NCI-H2171 treated with DMSO at 0.1 percent for 48 hours (cell line): ENCODE results near the gene KCNA10.
A peak's percentile ranks its signal among the peaks of the same experiment; 100 is the strongest.

Experiments
- DNase-seq: peaks from one replicate; lab custom pipeline; 2025; lab: John Stamatoyannopoulos, UW

The KCNA10 gene

DNA sequence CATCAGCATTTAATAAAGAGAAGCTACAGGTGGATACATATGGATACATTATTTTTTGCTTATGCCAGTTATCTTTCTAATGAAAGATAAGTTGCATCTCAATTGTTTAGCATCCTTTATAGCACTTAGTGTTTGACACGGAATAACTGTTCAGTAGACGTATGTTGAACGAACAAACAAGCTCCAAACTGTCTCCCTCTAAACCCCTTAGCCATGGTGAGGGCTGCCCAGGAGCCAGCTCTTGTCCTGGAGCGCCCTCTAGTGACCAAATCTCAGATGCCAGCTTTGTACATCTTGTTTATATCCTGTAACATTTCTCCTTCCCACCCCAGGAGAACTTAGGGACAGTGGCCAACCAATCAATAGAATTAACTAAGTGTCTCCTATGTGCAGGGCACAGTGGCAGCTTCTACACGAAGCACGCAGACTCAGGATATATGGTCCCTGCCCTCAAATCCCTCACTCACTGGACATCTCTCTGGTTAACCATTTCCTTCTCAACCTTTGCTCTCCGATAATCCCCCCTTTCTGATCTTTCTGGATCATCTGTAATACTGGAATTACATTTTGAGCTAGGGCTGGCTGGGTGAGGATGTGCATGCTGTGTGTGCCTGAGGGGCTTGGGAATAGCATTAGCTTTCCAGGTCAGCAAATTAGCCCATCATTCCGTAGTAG, 22.9 kb downstream of the KCNA10 start:
- peak; percentile 82 for DNase-seq

DNA sequence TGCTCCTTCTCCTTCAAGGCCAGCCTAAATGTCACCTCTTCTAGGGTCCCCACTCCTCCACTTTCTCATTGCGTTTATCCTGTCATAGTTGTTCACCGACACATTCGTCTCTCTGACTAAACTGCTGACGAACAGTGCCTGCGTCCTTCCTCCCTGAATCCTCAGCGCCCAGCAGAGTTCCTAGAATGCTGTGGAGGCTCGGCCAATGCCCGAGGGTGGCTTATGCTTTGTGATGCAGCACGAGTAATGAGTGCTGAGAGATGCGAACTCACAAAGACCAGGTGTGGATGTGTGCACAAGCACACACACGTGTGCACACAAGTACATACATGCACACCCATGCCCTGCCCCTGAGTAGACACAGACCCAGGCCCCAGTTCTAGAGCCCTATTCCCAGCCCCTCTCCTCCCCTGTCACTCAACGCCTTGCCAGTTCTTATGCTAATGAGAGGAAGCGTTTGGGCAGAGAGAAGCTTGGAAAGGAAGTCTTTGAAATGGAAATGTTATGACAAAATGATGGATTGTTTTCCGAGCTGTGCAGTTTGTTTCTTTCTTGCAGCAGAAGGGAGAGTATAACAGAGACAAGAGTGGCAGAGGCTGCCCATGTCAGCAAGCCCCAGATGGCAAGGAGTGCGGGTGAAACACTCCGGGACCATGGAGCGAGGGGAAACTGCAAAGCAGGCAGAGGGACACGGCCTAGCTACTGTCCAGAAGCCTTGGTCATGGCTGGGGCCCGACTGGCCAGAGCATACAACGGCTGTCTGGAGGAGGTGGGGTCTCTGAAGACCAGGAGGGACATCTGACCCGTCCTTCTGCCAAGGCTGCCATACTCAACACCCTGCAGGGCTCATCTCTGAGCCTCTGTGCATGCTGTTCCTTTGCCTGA, 24.2 kb downstream of the KCNA10 start:
- DNase-seq, result no peak

DNA sequence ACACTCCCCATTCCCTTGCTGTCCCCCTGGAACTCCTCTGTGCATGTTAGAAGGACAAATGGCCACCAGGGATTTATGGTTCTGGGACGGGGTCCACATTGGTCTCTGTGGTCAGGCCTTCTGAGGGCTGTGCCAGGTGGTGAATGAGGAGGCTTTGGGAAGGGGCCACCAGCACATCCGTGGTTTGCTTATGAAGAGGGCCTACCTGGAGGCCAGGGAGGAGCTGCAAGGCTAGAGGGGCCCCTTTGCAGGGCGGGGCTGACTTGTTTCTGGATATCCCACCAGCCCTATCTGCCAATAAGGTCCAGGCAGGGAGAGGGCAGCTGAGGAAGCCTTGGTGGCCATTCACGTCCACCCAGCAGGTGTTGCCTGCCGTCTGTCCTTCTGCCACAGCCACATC, 24.9 kb downstream of the KCNA10 start:
- no peak for DNase-seq

DNA sequence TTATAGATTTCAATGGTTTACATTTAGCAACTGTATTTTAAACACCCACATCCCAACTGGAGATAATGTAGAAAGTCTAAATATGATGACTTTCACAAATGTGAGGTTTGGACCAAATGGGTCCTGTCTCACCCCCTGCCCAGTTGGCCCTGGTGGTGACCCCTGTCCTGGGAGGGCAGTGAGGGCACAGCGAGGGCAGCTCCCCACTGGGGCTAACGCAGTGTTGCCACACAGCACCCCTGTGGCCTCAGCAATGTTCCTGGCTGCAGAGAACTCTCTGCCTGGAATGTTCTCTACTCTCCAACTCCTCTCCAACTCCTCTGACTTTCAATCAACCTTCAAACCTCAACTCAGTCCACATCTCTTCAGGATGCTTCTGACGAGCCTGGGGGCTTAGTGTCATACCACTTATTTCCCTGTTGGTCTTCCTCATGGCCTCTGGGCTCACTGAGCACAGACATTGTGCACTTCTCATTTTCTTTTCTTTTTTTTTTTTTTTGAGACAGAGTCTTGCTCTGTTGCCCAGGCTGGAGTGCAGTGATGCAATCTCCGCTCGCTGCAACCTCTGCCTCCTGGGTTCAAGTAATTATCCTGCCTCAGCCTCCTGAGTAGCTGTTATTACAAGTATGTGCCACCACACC, 25.8 kb downstream of the KCNA10 start:
- DNase-seq, result no peak

DNA sequence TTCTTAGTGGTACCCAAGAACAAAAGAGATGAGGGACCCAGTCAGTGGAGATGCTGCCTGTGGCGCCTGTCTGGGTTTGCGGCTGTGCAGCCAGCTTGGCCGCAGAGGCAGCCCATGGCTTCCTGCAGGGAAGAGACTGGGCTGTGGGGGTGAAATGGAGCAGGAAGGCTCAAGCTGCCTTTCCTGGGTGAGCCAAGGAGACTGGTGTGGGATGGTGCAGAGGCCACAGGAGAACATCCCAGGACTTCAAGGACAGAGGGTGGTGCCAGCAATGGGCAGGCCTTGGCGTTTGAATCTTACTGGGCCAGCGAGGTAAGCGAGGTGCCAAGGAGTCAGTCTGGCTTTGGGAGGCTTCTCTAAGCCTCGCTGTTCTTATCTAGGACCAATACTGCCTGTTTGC, 26.4 kb downstream of the KCNA10 start:
- no peak for DNase-seq

DNA sequence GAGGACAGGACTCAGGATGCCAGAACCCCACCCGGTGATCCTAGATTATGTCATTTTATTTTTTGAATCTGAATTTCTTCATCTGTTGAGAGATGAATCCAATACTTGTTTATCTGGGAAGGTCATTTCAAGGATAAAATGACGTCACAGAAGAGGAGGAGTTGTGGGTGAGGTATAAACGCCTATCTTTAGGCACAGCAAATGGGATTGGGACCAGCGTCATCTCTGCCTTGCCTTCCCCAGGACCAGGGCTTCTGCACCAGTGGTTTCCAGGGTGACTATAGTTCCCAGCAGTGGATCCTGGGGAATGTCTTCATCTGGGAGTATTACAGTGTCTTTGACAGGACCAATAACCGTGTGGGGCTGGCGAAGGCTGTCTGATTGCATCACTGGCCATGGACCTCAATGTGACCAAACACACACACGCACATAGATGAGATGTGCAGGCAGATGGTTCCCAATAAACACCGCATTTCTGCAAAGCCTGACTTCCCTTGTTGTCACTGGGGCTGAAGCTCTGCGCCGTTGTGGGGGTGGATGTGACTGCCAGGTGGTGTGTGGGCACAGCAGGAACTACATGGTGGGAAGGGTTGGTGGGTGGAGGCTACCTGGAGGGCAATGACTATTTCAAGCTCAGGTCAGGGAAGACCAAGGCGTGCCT, 28.1 kb downstream of the KCNA10 start:
- DNase-seq, result no peak

DNA sequence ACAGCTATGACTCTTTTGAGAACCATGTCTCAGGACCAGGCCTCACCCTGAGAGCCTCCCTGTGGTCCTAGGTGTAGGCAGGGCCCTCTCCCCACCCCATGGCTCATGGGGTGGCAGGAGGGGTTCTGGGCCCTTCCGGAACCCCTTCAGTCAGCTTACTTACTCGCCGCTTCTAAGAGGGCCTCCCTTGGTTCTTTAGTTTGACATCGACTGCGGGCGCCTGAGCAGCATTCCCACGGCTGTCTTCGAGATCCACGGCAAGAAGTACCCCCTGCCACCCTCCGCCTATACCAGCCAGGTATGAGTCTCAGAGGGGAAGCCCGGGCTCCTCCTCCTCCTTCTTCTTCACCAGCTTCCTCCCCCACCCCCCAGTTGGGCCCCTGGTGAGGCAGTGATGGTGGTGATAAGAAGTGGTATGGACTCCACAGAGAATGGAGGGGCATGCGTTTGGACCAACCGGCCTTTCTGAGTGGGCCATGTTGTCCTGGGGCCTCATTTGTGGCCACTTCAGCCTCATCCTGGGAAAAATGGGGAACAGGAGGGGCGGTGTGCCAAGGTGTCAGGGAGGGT, 28.9 kb downstream of the KCNA10 start:
- no peak for DNase-seq

DNA sequence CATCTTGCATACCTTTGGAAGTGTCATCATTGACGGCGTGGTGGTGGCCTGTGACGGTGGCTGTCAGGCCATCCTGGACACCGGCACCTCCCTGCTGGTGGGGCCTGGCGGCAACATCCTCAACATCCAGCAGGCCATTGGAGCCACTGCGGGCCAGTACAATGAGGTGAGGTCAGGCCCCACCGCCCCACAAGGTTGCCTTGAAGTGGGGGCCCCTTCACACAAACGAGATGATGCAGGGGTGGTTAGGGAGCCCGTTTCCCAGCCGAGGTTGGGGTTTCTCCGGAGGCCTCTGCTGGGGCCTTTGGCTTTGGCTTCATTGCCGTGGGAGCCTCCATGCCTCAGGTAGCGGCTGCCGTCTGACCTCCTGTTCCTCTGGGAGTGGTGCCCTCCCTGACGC, 29.6 kb downstream of the KCNA10 start:
- DNase-seq, result no peak

DNA sequence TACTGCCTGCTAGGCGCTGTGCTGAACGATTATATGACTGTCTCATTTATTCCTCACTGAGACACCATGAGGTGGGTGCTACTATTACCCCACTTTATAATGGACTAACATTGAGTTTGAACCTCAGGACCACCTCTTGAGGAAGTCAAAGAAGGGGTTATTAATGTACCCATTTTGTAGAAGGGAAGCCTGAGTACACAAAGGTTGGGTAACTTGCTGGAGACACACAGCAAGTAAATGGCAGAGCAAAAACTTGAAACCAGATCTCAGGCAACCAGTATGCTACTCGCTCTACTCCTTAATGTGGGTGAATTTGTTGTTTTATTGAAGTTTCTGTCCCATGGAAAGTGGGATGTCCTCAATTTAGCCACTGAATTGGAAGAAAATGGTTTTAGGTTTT, 30.1 kb downstream of the KCNA10 start:
- DNase-seq, result no peak

DNA sequence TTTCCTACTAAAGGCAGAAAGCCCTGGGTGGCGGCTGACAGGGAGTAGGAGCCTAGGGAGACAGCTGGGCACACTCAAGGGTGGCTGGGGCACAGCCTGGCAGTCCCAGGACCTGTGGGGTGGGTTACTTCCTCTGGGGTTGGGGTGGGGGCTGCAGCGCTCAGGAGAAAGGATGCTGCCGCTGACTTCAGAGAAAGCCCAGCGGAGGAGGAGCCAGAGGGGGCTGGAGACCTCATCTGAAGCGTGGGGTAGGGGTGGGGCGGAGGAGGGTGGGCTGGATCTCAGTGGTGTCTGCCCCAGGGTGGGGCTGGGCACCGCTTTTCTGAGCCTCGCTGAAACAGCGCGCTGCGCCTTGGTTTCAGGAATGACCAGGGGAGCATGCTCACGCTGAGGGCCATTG, 30.8 kb downstream of the KCNA10 start:
- DNase-seq, result no peak

DNA sequence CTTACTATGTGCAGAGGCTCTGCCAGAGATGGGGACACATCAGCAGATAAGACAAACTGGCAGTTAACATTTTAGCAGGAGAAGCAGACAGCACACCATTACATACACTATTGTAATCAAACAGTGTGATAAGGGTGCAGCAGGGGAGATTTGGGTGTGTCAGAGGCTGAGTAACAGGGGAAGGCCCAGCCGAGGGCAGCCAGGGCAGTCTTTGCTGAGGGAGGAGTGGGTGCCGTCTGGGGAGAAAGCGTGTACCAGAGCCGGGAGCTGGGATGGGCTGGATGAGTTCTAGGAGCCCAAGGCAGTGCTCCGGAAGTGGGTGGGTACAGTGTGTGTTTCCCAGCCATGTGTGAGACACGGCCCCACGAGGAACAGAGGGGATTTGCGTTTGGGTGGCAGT, 31.2 kb downstream of the KCNA10 start:
- no peak for DNase-seq

DNA sequence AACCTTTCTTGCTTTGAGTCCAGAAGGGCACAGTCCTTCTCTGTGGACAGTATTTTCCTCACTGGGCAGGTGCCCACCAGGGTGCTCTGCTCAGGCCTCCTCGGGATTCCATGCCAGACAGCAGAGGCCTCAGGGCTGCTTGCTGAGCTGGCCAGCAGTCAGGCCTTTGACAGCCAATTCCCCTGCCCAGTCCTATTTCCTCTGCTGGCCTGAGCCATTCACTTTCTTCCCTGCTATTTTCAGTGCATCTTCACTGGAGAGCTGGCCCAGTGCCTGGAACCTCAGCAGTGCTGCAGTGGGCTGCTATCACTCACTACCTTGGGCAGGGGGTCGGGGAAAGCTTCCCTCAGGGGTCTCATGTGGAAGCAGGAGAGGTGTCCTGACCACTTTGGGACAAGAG, 33.2 kb downstream of the KCNA10 start:
- DNase-seq, result no peak

DNA sequence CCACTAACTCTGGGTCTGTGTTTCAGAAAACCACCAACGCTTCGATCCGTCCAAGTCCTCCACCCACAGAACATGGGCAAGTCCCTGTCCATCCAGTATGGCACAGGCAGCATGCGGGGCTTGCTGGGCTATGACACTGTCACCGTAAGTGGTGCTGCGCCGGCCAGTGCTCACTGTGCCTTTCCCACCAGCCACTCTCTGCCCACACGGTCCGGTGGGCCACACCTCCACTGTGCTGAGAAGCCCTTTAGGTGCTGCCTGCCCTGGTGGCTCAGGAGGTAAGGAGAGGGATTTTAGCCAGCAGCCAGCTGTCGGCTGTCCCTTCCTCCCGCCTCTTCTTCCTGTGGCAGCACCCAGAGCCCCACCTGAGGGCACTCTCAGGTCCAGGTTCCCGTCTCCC, 34.2 kb downstream of the KCNA10 start:
- DNase-seq, result no peak

DNA sequence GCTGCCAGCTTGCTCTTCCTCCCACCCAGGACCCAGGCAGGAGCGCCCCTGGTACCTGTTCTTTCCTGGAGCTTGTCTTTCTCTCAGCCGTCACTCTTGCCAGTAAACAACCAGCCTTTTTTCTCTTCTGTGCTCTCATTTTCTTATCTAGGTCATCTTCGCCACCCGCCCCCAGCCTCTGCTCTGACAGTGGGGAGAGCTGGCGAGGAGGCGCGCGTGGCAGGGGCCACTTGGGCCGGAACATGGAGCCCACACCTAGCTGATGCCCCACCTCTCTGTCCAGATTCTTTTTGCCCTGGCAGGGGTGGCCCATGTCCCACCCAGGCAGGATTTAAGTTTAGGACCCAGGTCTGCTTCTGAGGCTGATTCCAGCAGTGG, 35.7 kb downstream of the KCNA10 start:
- no peak for DNase-seq

DNA sequence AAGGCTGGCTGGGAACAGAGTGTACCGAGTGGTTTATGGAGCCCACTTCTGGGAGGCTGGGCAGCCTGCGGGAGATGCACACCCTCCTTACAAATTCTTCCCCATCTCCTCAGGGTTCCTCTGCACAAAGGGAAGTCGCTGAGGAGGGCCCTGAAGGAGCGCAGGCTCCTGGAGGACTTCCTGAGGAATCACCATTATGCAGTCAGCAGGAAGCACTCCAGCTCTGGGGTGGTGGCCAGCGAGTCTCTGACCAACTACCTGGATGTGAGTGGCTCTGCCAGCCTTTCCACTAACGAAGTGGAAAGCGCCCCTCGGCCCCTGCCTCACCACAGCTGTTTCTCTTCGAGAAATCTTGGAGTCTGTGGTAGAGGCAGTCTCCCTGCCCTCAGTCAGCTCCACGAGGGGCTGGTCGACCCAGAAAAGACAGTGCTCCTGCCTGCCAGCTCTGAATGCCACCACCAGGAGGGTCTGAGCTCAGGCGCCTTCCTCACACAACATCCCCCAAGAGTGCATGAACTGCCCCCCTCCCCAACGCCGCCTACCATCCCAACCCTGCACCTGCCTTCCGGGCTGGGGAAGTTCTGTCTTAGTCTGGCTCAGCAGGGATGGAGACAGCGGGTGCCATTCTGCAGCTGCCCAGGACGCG, 36.2 kb downstream of the KCNA10 start:
- no peak for DNase-seq

DNA sequence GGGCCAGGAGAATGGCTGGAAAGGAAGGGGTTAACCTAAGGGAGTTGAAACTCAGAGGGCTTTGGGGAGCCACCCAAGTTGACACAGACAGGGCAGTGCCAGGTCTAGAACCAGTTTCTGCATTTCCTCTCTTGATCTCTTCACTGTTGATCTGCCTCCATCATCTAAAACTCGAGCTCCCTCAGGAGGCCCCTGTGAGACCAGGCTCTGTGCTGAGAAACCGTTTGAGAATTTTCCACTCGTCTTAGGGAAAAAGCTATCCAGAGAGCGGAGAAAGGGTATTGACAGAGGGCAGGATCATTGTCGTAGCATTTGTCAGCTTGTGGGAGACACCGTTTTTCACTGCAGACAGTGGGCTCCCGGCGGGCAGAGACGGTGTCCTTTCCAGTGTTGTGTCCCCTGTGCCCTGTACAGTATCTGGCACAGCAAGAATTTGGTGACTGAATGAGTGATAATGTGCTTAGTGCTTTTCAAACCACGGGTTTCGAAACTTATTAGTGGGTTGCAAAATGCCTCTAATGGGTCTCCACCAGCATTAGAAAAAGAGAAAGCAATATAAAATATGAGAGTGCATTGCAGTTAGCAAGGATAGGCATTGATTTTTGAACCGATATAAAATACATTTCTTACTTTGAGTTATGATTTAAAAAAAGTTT, 36.9 kb downstream of the KCNA10 start:
- no peak for DNase-seq

DNA sequence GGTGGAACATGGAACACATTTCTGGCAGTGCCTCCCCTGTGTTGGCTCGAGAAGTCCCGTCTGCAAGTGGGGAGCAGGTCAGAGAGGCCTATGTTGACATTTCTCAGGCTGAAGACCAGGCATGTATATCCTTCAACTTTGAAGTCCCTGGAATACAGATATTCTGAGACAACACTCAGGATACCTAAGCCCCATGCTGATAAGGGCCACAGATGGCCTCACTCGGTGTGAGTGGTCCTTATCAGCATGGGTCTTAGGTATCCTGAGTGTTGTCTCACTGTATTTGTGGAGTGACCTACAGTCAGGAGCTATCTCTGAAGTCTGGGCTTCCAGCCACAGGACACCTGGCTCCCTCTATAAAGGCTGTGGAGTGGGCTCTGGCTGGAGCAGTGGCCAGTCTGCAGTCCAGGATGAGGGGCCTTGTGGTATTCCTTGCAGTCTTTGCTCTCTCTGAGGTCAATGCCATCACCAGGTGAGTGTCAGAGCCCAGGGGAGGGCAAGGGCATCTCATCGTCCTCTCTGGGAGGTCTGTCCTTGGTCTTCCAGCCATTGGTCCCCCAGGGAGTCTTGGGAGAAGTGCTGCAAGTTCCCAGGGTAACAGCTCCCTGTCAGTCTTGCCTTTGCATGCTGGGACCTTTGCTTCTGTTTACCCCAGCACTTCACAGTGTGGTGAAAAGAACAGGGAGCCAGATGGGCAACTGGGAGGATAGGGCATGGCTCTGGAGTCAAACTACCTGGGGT, 38.4 kb downstream of the KCNA10 start:
- DNase-seq, result no peak

DNA sequence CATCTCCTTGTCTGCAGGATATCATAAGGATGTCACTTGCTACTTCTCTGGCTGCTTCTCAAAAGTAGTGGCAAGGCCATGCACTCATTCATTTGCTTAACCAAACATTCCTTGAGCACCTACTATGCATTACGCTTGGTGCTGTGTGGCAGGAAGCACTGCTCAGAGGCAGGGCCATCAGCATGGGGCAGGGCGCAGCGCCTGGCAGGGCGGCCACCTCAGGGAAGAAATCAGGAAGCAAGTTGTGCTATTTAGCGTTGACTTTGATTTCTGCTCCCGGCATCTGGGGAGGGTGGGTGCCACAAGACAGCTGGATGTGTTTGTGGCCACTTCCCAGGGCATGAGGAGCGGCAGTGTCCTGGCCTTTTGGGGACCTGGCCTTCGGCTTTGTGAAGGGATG, 40.1 kb downstream of the KCNA10 start:
- no peak for DNase-seq

DNA sequence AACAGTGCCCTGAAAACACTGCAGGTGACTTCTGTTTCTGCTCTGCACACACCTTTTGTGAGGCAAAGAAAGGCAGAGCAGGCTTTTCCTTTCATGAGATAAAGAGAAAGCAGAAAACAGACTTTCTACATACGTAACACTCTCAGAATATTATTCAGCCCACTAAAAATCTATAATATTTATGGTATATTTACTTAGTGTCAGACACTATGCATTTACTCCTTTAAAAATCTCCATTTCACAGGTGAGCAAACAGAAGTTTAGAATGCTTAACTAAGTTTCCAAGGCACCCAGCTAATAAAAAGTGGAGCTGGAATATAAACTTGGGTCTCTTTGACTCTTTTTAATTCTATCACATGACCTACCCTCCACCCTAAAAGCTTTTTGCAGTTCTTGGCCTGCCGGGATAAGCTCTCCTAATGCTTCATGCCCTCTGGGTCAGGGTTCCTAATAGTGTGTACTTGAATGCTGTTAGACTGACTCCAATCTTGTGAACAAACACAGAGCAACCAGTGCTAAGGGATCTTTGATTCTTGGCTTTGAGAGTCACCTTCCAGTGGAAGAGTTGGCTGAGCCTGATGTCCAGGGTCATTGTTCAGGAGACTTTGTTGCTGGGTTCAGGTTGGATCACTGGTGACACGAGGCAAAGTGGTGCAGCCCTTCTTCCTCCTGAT, 40.9 kb downstream of the KCNA10 start:
- DNase-seq, result no peak

DNA sequence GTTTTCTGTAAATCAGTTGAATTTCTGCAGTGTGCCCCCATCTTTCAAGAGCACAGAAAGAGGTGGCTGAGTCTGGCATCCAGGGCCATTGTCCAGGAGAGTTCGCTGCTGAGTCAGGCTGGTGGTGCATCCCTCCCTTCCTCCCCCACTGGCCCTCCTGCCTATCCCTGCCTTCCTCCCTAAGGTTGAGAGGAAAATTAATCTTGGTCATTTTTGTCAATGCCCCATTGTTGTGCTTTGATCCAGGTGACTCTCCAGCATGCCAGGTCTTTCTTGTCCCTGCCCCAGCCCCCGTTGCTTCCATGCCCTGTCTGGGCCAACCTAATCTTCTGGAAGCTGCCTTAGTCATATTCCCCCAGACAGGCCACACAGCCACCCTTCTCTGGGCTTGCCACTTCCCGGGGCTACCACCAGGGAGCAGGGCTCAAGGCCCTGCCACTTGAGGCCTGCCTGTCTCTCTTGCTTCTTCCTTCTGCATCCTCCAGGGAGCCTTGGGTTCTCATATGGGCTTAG, 41.5 kb downstream of the KCNA10 start:
- DNase-seq, result no peak
